OCI-LY3 (cell line): ENCODE measurements around the gene FBXL13.
"Not testable (repeated sequence)": the region's sequence is repeated elsewhere in the genome, so short reads cannot be mapped to it uniquely, and the experiment has no call there.

Experiments
- EZH2phosphoT487 ChIP-seq: fragments of 200-600 bp; shearing (Covaris generic); IDR thresholded peaks from 2 replicates; pipeline ENCODE4 v1.6.1; 2018; ENCODE audit warnings: antibody characterized with exemption, mixed run types, low read depth
- TF ChIP-seq, protein P1 (sequence below): fragments of 200-600, 300-600 bp; sonication (generic); IDR thresholded peaks from 2 replicates; pipeline ENCODE4 v1.5.1; 2014; ENCODE audit warnings: antibody characterized with exemption, low read length, low read depth

DNA sequence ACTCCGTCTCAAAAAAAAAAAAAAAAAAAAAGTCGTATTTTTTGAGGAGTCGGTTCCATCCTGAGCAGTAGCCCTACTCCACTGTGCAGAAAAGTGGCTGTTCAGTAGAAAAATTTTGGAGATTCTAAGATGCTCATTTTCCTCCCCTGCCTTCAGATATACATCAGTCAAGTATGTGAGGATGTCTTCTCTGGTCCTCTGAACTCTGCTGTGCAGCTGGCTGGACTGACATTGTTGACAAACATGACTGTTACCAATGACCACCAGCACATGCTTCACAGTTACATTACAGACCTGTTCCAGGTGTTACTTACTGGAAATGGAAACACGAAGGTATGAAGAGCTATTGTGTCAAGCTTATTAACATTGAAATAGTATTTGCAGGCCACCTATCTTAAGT is 17.7 kb upstream of the FBXL13 start:
- TF ChIP-seq, protein P1, sequence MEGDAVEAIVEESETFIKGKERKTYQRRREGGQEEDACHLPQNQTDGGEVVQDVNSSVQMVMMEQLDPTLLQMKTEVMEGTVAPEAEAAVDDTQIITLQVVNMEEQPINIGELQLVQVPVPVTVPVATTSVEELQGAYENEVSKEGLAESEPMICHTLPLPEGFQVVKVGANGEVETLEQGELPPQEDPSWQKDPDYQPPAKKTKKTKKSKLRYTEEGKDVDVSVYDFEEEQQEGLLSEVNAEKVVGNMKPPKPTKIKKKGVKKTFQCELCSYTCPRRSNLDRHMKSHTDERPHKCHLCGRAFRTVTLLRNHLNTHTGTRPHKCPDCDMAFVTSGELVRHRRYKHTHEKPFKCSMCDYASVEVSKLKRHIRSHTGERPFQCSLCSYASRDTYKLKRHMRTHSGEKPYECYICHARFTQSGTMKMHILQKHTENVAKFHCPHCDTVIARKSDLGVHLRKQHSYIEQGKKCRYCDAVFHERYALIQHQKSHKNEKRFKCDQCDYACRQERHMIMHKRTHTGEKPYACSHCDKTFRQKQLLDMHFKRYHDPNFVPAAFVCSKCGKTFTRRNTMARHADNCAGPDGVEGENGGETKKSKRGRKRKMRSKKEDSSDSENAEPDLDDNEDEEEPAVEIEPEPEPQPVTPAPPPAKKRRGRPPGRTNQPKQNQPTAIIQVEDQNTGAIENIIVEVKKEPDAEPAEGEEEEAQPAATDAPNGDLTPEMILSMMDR = not testable (repeated sequence)
- TF ChIP-seq EZH2phosphoT487 = not testable (repeated sequence)
